IMR-90 (cell line): ENCODE data around the gene ALDOB. TPM values are rescaled to one million over a fixed set of nuclear protein-coding genes. Genes with fewer than 3 reads are reported as not detected.

ENCODE experiments used
- ATAC-seq: fragments of 200-7000 bp; cut with Tn5 transposase; 2 replicates; pipeline ENCODE4 v1.9.1; 2020; ENCODE audit warnings: low read depth, mild to moderate bottlenecking, moderate library complexity
- BruUV-seq: library from RNA; stranded (reverse); fragments of 400-500 nt; replicated peaks from 2 replicates; lab custom pipeline; 2021; lab: Mats Ljungman, UMichigan
- CTCF ChIA-PET: fragments of 300-600 bp; formaldehyde crosslinking; extraction: SDS; loops from one replicate; lab custom pipeline; 2021; ENCODE audit warnings: antibody characterized with exemption; lab: Yijun Ruan, JAX
- POLR2A ChIA-PET: fragments of 300-600 bp; sonication (Branson Sonifier 250); formaldehyde crosslinking; loops from one replicate; lab custom pipeline; 2022; ENCODE audit warnings: antibody characterized with exemption; ENCODE audit not compliant: unreplicated experiment; lab: Charles Lee
- DNase-seq: peaks from one replicate; pipeline ENCODE4 v3.0.0; 2013
- H2AFZ ChIP-seq: replicated peaks from 2 replicates; pipeline ENCODE3; 2013; ENCODE audit warnings: low read length, mild to moderate bottlenecking; ENCODE audit not compliant: poor library complexity
- H2AK5ac ChIP-seq: 2 replicates; pipeline ENCODE4 v1.6.1; 2013; ENCODE audit warnings: low read depth, low read length, inconsistent platforms
- H2AK9ac ChIP-seq: replicated peaks from 2 replicates; pipeline ENCODE3; 2013; ENCODE audit warnings: mild to moderate bottlenecking, low read depth, low read length, moderate library complexity; ENCODE audit not compliant: poor library complexity
- H2BK120ac ChIP-seq: 2 replicates; pipeline ENCODE4 v1.6.1; 2013; ENCODE audit warnings: low read depth, low read length, inconsistent platforms
- H2BK15ac ChIP-seq: 3 replicates; pipeline ENCODE4 v1.6.1; 2013; ENCODE audit warnings: low read depth, low read length, inconsistent platforms
- H2BK20ac ChIP-seq: 2 replicates; pipeline ENCODE4 v1.6.1; 2013; ENCODE audit warnings: low read depth, mild to moderate bottlenecking, inconsistent platforms, low read length, moderate library complexity
- H2BK5ac ChIP-seq: 2 replicates; pipeline ENCODE4 v1.6.1; 2013; ENCODE audit warnings: mild to moderate bottlenecking, low read depth, low read length, inconsistent platforms; ENCODE audit not compliant: poor library complexity, severe bottlenecking
- H3K14ac ChIP-seq: replicated peaks from 2 replicates; pipeline ENCODE4 v1.6.1; 2013; ENCODE audit warnings: low read depth, low read length, inconsistent platforms
- H3K18ac ChIP-seq: 2 replicates; pipeline ENCODE4 v1.6.1; 2013; ENCODE audit warnings: low read depth, low read length, control low read depth
- H3K23ac ChIP-seq: 2 replicates; pipeline ENCODE4 v1.6.1; 2013; ENCODE audit warnings: low read depth, low read length, inconsistent platforms
- H3K27ac ChIP-seq: 2 replicates; pipeline ENCODE4 v1.5.1; 2013; ENCODE audit warnings: mild to moderate bottlenecking, control low read depth, low read length; ENCODE audit not compliant: insufficient read depth
- H3K27me3 ChIP-seq: 2 replicates; pipeline ENCODE4 v1.6.1; 2013; ENCODE audit warnings: low read length; ENCODE audit not compliant: control insufficient read depth, insufficient read depth
- H3K36me3 ChIP-seq: 2 replicates; pipeline ENCODE4 v1.6.1; 2013; ENCODE audit warnings: low read length, mixed read lengths; ENCODE audit not compliant: control insufficient read depth, insufficient read depth
- H3K4ac ChIP-seq: 2 replicates; pipeline ENCODE4 v1.6.1; 2013; ENCODE audit warnings: low read depth, low read length, inconsistent platforms
- H3K4me1 ChIP-seq: 2 replicates; pipeline ENCODE4 v1.6.1; 2013; ENCODE audit warnings: low read length, mixed read lengths; ENCODE audit not compliant: control insufficient read depth, insufficient read depth
- H3K4me2 ChIP-seq: 2 replicates; pipeline ENCODE4 v1.6.1; 2013; ENCODE audit warnings: low read depth, mild to moderate bottlenecking, control low read depth, low read length, moderate library complexity
- H3K4me3 ChIP-seq: 2 replicates; pipeline ENCODE4 v1.5.1; 2013; ENCODE audit warnings: low read depth, mild to moderate bottlenecking, control low read depth, low read length, moderate library complexity; ENCODE audit not compliant: insufficient read depth
- H3K56ac ChIP-seq: 2 replicates; pipeline ENCODE4 v1.6.1; 2013; ENCODE audit warnings: low read length, inconsistent platforms; ENCODE audit not compliant: insufficient read depth; ENCODE audit errors: extremely low read depth
- H3K79me1 ChIP-seq, 2 experiments: 2 replicates each; pipeline ENCODE4 v1.6.1; 2013; ENCODE audit warnings: low read length in 2 of 2, inconsistent platforms in 1 of 2, low read depth in 1 of 2
- H3K9ac ChIP-seq: 2 replicates; pipeline ENCODE4 v1.6.1; 2013; ENCODE audit warnings: low read depth, low read length, control low read depth
- H3K9me1 ChIP-seq: 2 replicates; pipeline ENCODE4 v1.6.1; 2013; ENCODE audit warnings: low read length, inconsistent platforms; ENCODE audit not compliant: insufficient read depth
- H3K9me3 ChIP-seq: 2 replicates; pipeline ENCODE4 v1.6.1; 2013; ENCODE audit warnings: low read length; ENCODE audit not compliant: control insufficient read depth, insufficient read depth
- H4K20me1 ChIP-seq: 2 replicates; pipeline ENCODE4 v1.6.1; 2013; ENCODE audit warnings: low read length, inconsistent platforms; ENCODE audit not compliant: insufficient read depth
- H4K5ac ChIP-seq: 2 replicates; pipeline ENCODE4 v1.6.1; 2013; ENCODE audit warnings: mild to moderate bottlenecking, low read depth, low read length, control low read depth
- H4K8ac ChIP-seq, 2 experiments: 2 replicates each; pipeline ENCODE4 v1.6.1; 2013; ENCODE audit warnings: low read depth in 2 of 2, low read length in 2 of 2, control low read depth in 1 of 2, inconsistent platforms in 1 of 2
- H4K91ac ChIP-seq: 2 replicates; pipeline ENCODE4 v1.6.1; 2013; ENCODE audit warnings: low read depth, low read length, inconsistent platforms; ENCODE audit not compliant: insufficient read depth
- CEBPB ChIP-seq: IDR thresholded peaks from 2 replicates; pipeline ENCODE4 v1.6.1; 2012; ENCODE audit warnings: low read depth, low read length, improper control_type of control experiment
- MXI1 ChIP-seq: IDR thresholded peaks from 2 replicates; pipeline ENCODE4 v1.6.1; 2012; ENCODE audit warnings: low read depth, mild to moderate bottlenecking, low read length, moderate library complexity, borderline replicate concordance
- NFE2L2 ChIP-seq: fragments of 150-350 bp; IDR thresholded peaks from 2 replicates; pipeline ENCODE4 v1.6.1; 2016; ENCODE audit warnings: low read depth, mild to moderate bottlenecking, low read length
- RAD21 ChIP-seq: IDR thresholded peaks from 2 replicates; pipeline ENCODE4 v1.6.1; 2012; ENCODE audit warnings: low read length, improper control_type of control experiment
- RFX5 ChIP-seq: IDR thresholded peaks from 2 replicates; pipeline ENCODE4 v1.8.0; 2012; ENCODE audit warnings: low read depth, mild to moderate bottlenecking, low read length, moderate library complexity
- SMC3 ChIP-seq: fragments of 150-350 bp; IDR thresholded peaks from 2 replicates; pipeline ENCODE4 v1.6.1; 2016; ENCODE audit warnings: low read depth, mild to moderate bottlenecking, antibody characterized with exemption, low read length, moderate library complexity
- WGBS, 2 experiments: methylation state at CpG; one replicate each; pipeline versions ENCODE4 v1.1.5 to v1.1.7; 2013; ENCODE audit warnings: missing lambda C conversion rate in 2 of 2; ENCODE audit not compliant: insufficient read length in 1 of 2; ENCODE audit errors: extremely low coverage in 2 of 2; 5-methylcytosine and 5-hydroxymethylcytosine counted together
- dilution Hi-C: fragments of 300-500 bp; cut with HindIII; formaldehyde crosslinking; loops from one replicate; pipeline ENCODE4 v1.14.3; 2018; ENCODE audit warnings: low sequenced_read_pairs; ENCODE audit not compliant: unreplicated experiment
- in situ Hi-C: fragments of 300-500 bp; cut with MboI; formaldehyde crosslinking; loops from 3 replicates; pipeline ENCODE4 v1.14.3; 2019; ENCODE audit warnings: low sequenced_read_pairs, inconsistent platforms, mixed read lengths
- intact Hi-C: fragments of 100-400 bp; cut with micrococcal nuclease; formaldehyde crosslinking; loops from 2 replicates; pipeline ENCODE4 v1.10.0; 2022
- polyA plus RNA-seq, 3 experiments: library from polyadenylated mRNA; depleted of rRNA; stranded (reverse); fragments of >200 nt; gene quantifications; 2 replicates each; pipeline ENCODE4 v1.2.3, GENCODE V29; 2012; ENCODE audit warnings: low replicate concordance in 1 of 3
- total RNA-seq: library from RNA; depleted of rRNA; stranded (reverse); fragments of >200 nt; gene quantifications from 2 replicates; pipeline ENCODE4 v1.2.3, GENCODE V29; 2012

The ALDOB gene
- total and polyA plus RNA-seq, 2 of the 4 experiments (the other 2 are of a cell fraction) = not detected

DNA sequence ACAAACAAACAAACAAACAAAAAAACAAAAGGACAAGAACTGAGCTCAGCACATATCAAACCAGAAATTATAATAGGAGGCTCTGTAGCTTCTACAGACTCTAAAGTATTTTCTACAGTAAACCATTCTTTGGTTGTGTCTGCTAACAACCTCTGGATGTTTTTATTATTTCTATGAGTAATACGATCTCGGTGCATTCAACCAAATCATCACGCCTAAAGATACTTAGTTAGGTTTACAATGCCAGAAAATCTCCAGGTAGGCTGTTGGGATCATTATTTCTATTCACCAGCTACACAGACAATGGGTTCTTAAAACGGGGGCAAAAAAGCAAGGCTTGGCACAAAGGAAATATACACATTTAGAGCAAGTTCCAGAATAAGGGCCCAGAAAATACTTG is 41.6 kb upstream of the ALDOB start:
- ChIA-PET CTCF (interaction anchor here (1.8 kb wide), 1 partner anchor 18 kb away, joined by 5 read pairs; no protein-coding TSS in a partner anchor), POLR2A (no interaction called here)
- H3K4me3 ChIP-seq = no peak overlapping the region
- H3K79me1 ChIP-seq = peaks cover 13 to 56% of the 10 kb centered on the region in 2 experiments
- no peak overlapping the region for H4K5ac ChIP-seq
- H3K27ac ChIP-seq = no peak overlapping the region
- no peak overlapping the region for H3K4ac ChIP-seq
- H3K9me1 ChIP-seq = peaks cover 19% of the 10 kb centered on the region
- H4K91ac ChIP-seq = no peak overlapping the region
- BruUV-seq = no TSS peak
- no peak overlapping the region for H2BK20ac ChIP-seq
- H3K18ac ChIP-seq = no peak overlapping the region
- ATAC-seq (peak; percentile 86), DNase-seq (peak; percentile 53)
- H3K23ac ChIP-seq = no peak overlapping the region
- no peak for TF ChIP-seq SMC3
- no peak for TF ChIP-seq RFX5
- no peak for TF ChIP-seq MXI1
- TF ChIP-seq RAD21 = no peak
- TF ChIP-seq NFE2L2 = no peak
- TF ChIP-seq CEBPB = no peak
- no peak overlapping the region for H2AK5ac ChIP-seq
- H3K4me2 ChIP-seq = peak overlapping the region; percentile 43; the same call in 1 of the 2 replicates
- H3K36me3 ChIP-seq = peaks cover 16% of the 10 kb centered on the region
- no peak overlapping the region for H3K9ac ChIP-seq
- peaks cover 9% of the 10 kb centered on the region for H4K20me1 ChIP-seq
- no peak overlapping the region for H3K14ac ChIP-seq
- no peak overlapping the region for H3K56ac ChIP-seq
- H2BK15ac ChIP-seq = no peak overlapping the region
- no peaks in the 10 kb centered on the region for H3K27me3 ChIP-seq
- no peak overlapping the region for H2AFZ ChIP-seq
- peaks cover 9% of the 10 kb centered on the region for H3K4me1 ChIP-seq
- no CpG with 5 or more reads among the region's 4 CpGs for WGBS, 2 experiments
- in situ Hi-C loops = no loop called here
- dilution Hi-C loops = no loop called here
- H2BK5ac ChIP-seq = no peak overlapping the region
- H2BK120ac ChIP-seq = no peak overlapping the region
- H4K8ac ChIP-seq = no peak overlapping the region
- H3K9me3 ChIP-seq = no peaks in the 10 kb centered on the region
- intact Hi-C loops = no loop called here
- H2AK9ac ChIP-seq = no peak overlapping the region
